Measurements from ENCODE around the gene PCDH7. TPM values are rescaled to one million over a fixed set of nuclear protein-coding genes. Genes with fewer than 3 reads are reported as not detected.

Gene PCDH7
- total and polyA plus RNA-seq, 2 of the 4 experiments (the other 2 are of a cell fraction) = 26.5 to 44.1 TPM

DNA sequence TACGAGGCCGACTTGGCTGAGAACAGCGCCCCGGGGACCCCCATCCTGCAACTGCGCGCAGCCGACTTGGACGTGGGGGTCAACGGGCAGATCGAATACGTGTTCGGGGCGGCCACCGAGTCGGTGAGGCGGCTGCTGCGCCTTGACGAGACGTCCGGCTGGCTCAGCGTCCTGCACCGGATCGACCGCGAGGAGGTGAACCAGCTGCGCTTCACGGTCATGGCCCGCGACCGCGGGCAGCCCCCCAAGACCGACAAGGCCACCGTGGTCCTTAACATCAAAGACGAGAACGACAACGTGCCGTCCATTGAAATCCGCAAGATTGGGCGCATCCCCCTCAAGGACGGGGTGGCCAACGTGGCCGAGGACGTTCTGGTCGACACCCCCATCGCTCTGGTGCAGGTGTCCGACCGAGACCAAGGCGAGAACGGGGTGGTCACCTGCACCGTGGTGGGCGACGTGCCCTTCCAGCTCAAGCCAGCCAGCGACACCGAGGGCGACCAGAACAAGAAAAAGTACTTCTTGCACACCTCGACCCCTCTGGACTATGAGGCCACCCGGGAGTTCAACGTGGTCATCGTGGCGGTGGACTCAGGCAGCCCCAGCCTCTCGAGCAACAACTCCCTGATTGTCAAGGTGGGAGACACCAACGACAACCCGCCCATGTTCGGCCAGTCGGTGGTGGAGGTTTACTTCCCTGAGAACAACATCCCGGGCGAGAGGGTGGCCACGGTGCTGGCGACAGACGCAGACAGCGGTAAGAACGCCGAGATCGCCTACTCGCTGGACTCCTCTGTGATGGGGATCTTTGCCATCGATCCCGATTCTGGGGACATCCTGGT is 2.4 kb downstream of the PCDH7 start:
- Histone ChIP-seq H2AFZ (replicated peaks; ENCODE audit: low read length, poor library complexity) (peak overlapping the region; percentile 93), H3K4me1 (ENCODE audit: control insufficient read depth, insufficient read depth, low read length) (peaks cover 2% of the 10 kb centered on the region; the same call in 1 of the 2 replicates), H3K9me3 (ENCODE audit: control insufficient read depth, insufficient read depth, low read length) (no peaks in the 10 kb centered on the region), H3K56ac (ENCODE audit: extremely low read depth, insufficient read depth, low read length) (no peak overlapping the region), H3K4me2 (ENCODE audit: low read depth, low read length) (peak overlapping the region; percentile 83), H3K9ac (ENCODE audit: low read depth, low read length) (no peak overlapping the region; the same call in 1 of the 2 replicates), H3K4me3 (ENCODE audit: insufficient read depth, low read depth, low read length) (peak overlapping the region; percentile 78), H2BK20ac (ENCODE audit: low read depth, low read length) (no peak overlapping the region), H2BK5ac (ENCODE audit: low read depth, low read length, poor library complexity, severe bottlenecking) (peak overlapping the region; percentile 4), H3K27me3 (ENCODE audit: control insufficient read depth, insufficient read depth, low read length) (no peaks in the 10 kb centered on the region; the same call in 1 of the 2 replicates), H3K14ac (replicated peaks; ENCODE audit: low read depth, low read length) (peak overlapping the region; percentile 36), H3K9me1 (ENCODE audit: insufficient read depth, low read length) (0 out of 2 replicates have a peak, but pooled peaks cover 5% of the 10 kb centered on the region), H2AK9ac (replicated peaks; ENCODE audit: low read depth, low read length, poor library complexity) (peak overlapping the region; percentile 79), H2BK120ac (ENCODE audit: low read depth, low read length) (0 out of 2 replicates have a peak overlapping the region, but pooled peaks have one; percentile 17), H3K27ac (ENCODE audit: insufficient read depth, low read length) (no peak overlapping the region), H2AK5ac (ENCODE audit: low read depth, low read length) (no peak overlapping the region), H3K79me1 (ENCODE audit: low read depth in 1 of 2, low read length in 2 of 2) (peaks cover 4 to 23% of the 10 kb centered on the region in 2 experiments), H3K23ac (ENCODE audit: low read depth, low read length) (peak overlapping the region; percentile 82), H3K4ac (ENCODE audit: low read depth, low read length) (peak overlapping the region; percentile 31), H4K8ac (ENCODE audit: low read depth in 2 of 2, low read length in 2 of 2) (peak overlapping the region; percentile 8 to 22; a peak in 3 of 4 replicates), H4K5ac (ENCODE audit: low read depth, low read length) (peak overlapping the region; percentile 39; the same call in 1 of the 2 replicates), H2BK15ac (ENCODE audit: low read depth, low read length) (peak overlapping the region; percentile 6; the same call in 1 of the 3 replicates), H4K91ac (ENCODE audit: insufficient read depth, low read depth, low read length) (no peak overlapping the region), H3K36me3 (ENCODE audit: control insufficient read depth, insufficient read depth, low read length) (no peaks in the 10 kb centered on the region), H3K18ac (ENCODE audit: low read depth, low read length) (peak overlapping the region; percentile 31; the same call in 1 of the 2 replicates), H4K20me1 (ENCODE audit: insufficient read depth, low read length) (peaks cover 10% of the 10 kb centered on the region; the same call in 1 of the 2 replicates)
- 4% methylated on average over 32 of the region's 77 CpGs; no CpG with 5 or more reads in 1 of the 2 experiments for WGBS, 2 experiments (ENCODE audit: extremely low coverage in 2 of 2, insufficient read length in 1 of 2)
- CTCF ChIA-PET = interaction anchor here (1.1 to 1.2 kb wide), 2 partner anchors 109 to 235 kb away, joined by 3 read pairs; no protein-coding TSS in a partner anchor
- in situ Hi-C loops (cut with MboI; ENCODE audit: low sequenced_read_pairs) = no loop called here
- ATAC-seq (ENCODE audit: low read depth) (no peak), DNase-seq (no peak)
- dilution Hi-C loops (cut with HindIII; ENCODE audit: low sequenced_read_pairs, unreplicated experiment) = no loop called here
- POLR2A ChIA-PET (ENCODE audit: unreplicated experiment) = no interaction called here
- no TSS peak for BruUV-seq (replicated peaks)
- no peak for TF ChIP-seq RFX5 (IDR thresholded peaks at IDR 0.05; ENCODE audit: low read depth, low read length)
- TF ChIP-seq MXI1 (IDR thresholded peaks at IDR 0.05; ENCODE audit: borderline replicate concordance, low read depth, low read length) = no peak
- TF ChIP-seq POLR2A (IDR thresholded peaks at IDR 0.05; ENCODE audit: low read depth, low read length) = no peak
- no peak for TF ChIP-seq MAFK (IDR thresholded peaks at IDR 0.05; ENCODE audit: low read depth, low read length)
- TF ChIP-seq RCOR1 (IDR thresholded peaks at IDR 0.05; ENCODE audit: insufficient replicate concordance, low read length) = no peak
- TF ChIP-seq MAZ (IDR thresholded peaks at IDR 0.05; ENCODE audit: borderline replicate concordance, low read depth, low read length) = no peak
- TF ChIP-seq RAD21 (IDR thresholded peaks at IDR 0.05; ENCODE audit: low read length) = no peak
- intact Hi-C loops (cut with micrococcal nuclease) = loop anchor here (5.0 kb wide), 3 partner anchors 35 to 225 kb away; no protein-coding TSS in a partner anchor

Measured in IMR-90 (cell line).